NK-92 treated with Interleukin-12 subunit alpha and Interleukin-12 subunit beta, amount 100 ng/mL, for 24 hours (cell line): ENCODE data around the gene OR10A5.
"Not testable (repeated sequence)": the region's sequence is repeated elsewhere in the genome, so short reads cannot be mapped to it uniquely, and the experiment has no call there.

Source experiments
- DNase-seq: peaks from one replicate; lab custom pipeline; 2025; lab: John Stamatoyannopoulos, UW

Gene OR10A5

GRCh38 chr11:6845383-6845782, at the start of gene OR10A5:
TSS of gene OR10A5 (plus strand) at chr11:6845683. CDS start at chr11:6845683, 0 bp downstream.
- no peak for DNase-seq

- no peak for DNase-seq
These were observed 46.1 kb upstream of the OR10A5 start, which contains the start of gene OR6A2 for GRCh38 chr11:6799402-6799801. TSS of gene OR6A2 (minus strand) at chr11:6799689. CDS start at chr11:6795708, 3,981 bp downstream.

- DNase-seq: not testable (repeated sequence)
These were observed 44.4 kb upstream of the OR10A5 start for GRCh38 chr11:6801075-6801474.

- no peak for DNase-seq
These were observed 33.0 kb upstream of the OR10A5 start for GRCh38 chr11:6812390-6813005.

- DNase-seq: no peak
These were observed 31.8 kb upstream of the OR10A5 start for GRCh38 chr11:6813656-6814055.

GRCh38 chr11:6817694-6818093, 27.8 kb upstream of the OR10A5 start:
- no peak for DNase-seq

GRCh38 chr11:6818967-6819366, 26.5 kb upstream of the OR10A5 start:
- DNase-seq: no peak

GRCh38 chr11:6824136-6824823, 21.2 kb upstream of the OR10A5 start:
- DNase-seq: no peak

GRCh38 chr11:6825231-6825744, 20.2 kb upstream of the OR10A5 start:
- no peak for DNase-seq

GRCh38 chr11:6828103-6828502, 17.4 kb upstream of the OR10A5 start:
- DNase-seq: no peak

GRCh38 chr11:6833356-6833755, 12.1 kb upstream of the OR10A5 start:
- no peak for DNase-seq

GRCh38 chr11:6834021-6834420, 11.5 kb upstream of the OR10A5 start:
- no peak for DNase-seq

GRCh38 chr11:6841694-6842093, 3.8 kb upstream of the OR10A5 start:
- no peak for DNase-seq

GRCh38 chr11:6843670-6844069, 1.8 kb upstream of the OR10A5 start:
- DNase-seq: no peak

- DNase-seq: no peak
These were observed 1.1 kb upstream of the OR10A5 start for GRCh38 chr11:6844356-6844755.

- no peak for DNase-seq
These were observed 5.0 kb downstream of the OR10A5 start for GRCh38 chr11:6850526-6850925.

GRCh38 chr11:6854801-6855200, 9.3 kb downstream of the OR10A5 start:
- DNase-seq: not testable (repeated sequence)

- no peak for DNase-seq
These were observed 10.6 kb downstream of the OR10A5 start for GRCh38 chr11:6855971-6856541.

GRCh38 chr11:6856871-6857270, 11.4 kb downstream of the OR10A5 start:
- DNase-seq: no peak

- DNase-seq: no peak
These were observed 17.5 kb downstream of the OR10A5 start, which contains the start of gene OR10A2 for GRCh38 chr11:6862961-6863360. TSS of gene OR10A2 (plus strand) at chr11:6863057. CDS start at chr11:6869755, 6,698 bp downstream.

- DNase-seq: no peak
These were observed 19.0 kb downstream of the OR10A5 start for GRCh38 chr11:6864438-6864837.

GRCh38 chr11:6871278-6871677, 25.8 kb downstream of the OR10A5 start:
- no peak for DNase-seq

- DNase-seq: no peak
These were observed 30.3 kb downstream of the OR10A5 start for GRCh38 chr11:6875761-6876160.
